H9 (cell line): Measurements from ENCODE around the gene AKR1A1. TPM values are rescaled to one million over a fixed set of nuclear protein-coding genes. Genes with fewer than 3 reads are reported as not detected.

Experiments
- DNase-seq: peaks from one replicate; pipeline ENCODE4 v3.0.0-alpha.2; 2017
- H2AFZ ChIP-seq: one replicate; pipeline ENCODE4 v1.6.1; 2013; ENCODE audit warnings: mild to moderate bottlenecking, low read length, control low read depth, moderate library complexity
- H2AK5ac ChIP-seq: 2 replicates; pipeline ENCODE4 v1.6.1; 2013; ENCODE audit warnings: low read length, control low read depth, mixed read lengths; ENCODE audit not compliant: insufficient read length
- H2BK120ac ChIP-seq: one replicate; pipeline ENCODE4 v1.6.1; 2013; ENCODE audit warnings: low read depth, mild to moderate bottlenecking, low read length, control low read depth, inconsistent platforms; ENCODE audit not compliant: poor library complexity, severe bottlenecking
- H2BK12ac ChIP-seq: 2 replicates; pipeline ENCODE4 v1.6.1; 2013; ENCODE audit warnings: low read length, control low read depth, mixed read lengths, low read depth; ENCODE audit not compliant: insufficient read length
- H2BK15ac ChIP-seq: 2 replicates; pipeline ENCODE4 v1.6.1; 2013; ENCODE audit warnings: low read depth, low read length, control low read depth
- H2BK20ac ChIP-seq: one replicate; pipeline ENCODE4 v1.6.1; 2013; ENCODE audit warnings: low read depth, mild to moderate bottlenecking, low read length, control low read depth, inconsistent platforms; ENCODE audit not compliant: poor library complexity, severe bottlenecking
- H2BK5ac ChIP-seq: 2 replicates; pipeline ENCODE4 v1.6.1; 2013; ENCODE audit warnings: low read length, control low read depth, mixed read lengths; ENCODE audit not compliant: insufficient read length
- H3K14ac ChIP-seq: 2 replicates; pipeline ENCODE4 v1.6.1; 2013; ENCODE audit warnings: low read length, control low read depth; ENCODE audit not compliant: insufficient read depth
- H3K18ac ChIP-seq: 2 replicates; pipeline ENCODE4 v1.6.1; 2013; ENCODE audit warnings: low read depth, mild to moderate bottlenecking, mixed read lengths, low read length, control low read depth; ENCODE audit not compliant: insufficient read length
- H3K23ac ChIP-seq: 2 replicates; pipeline ENCODE4 v1.6.1; 2013; ENCODE audit warnings: low read length, control low read depth, mixed read lengths, low read depth; ENCODE audit not compliant: insufficient read length
- H3K23me2 ChIP-seq: 2 replicates; pipeline ENCODE4 v1.6.1; 2013; ENCODE audit warnings: low read depth, mild to moderate bottlenecking, mixed read lengths, low read length, control low read depth; ENCODE audit not compliant: insufficient read length, poor library complexity, severe bottlenecking
- H3K27ac ChIP-seq: 2 replicates; pipeline ENCODE4 v1.5.1; 2013; ENCODE audit warnings: low read length, control low read depth, mixed read lengths, low read depth; ENCODE audit not compliant: insufficient read length
- H3K27me3 ChIP-seq: 2 replicates; pipeline ENCODE4 v1.6.1; 2013; ENCODE audit warnings: low read length, control low read depth, inconsistent platforms; ENCODE audit not compliant: insufficient read depth
- H3K4ac ChIP-seq: 2 replicates; pipeline ENCODE4 v1.6.1; 2013; ENCODE audit warnings: low read depth, mild to moderate bottlenecking, control low read depth, inconsistent platforms, low read length, moderate library complexity
- H3K4me1 ChIP-seq: 2 replicates; pipeline ENCODE4 v1.6.1; 2013; ENCODE audit warnings: low read length, control low read depth, inconsistent platforms; ENCODE audit not compliant: insufficient read depth
- H3K4me2 ChIP-seq: 2 replicates; pipeline ENCODE4 v1.6.1; 2013; ENCODE audit warnings: low read length, control low read depth, mixed read lengths; ENCODE audit not compliant: insufficient read length, insufficient read depth
- H3K56ac ChIP-seq: 2 replicates; pipeline ENCODE4 v1.6.1; 2013; ENCODE audit warnings: low read depth, mild to moderate bottlenecking, mixed read lengths, low read length, control low read depth; ENCODE audit not compliant: insufficient read length
- H3K79me1 ChIP-seq: 2 replicates; pipeline ENCODE4 v1.6.1; 2013; ENCODE audit warnings: low read depth, mild to moderate bottlenecking, moderate library complexity, low read length, control low read depth, inconsistent platforms; ENCODE audit not compliant: insufficient read depth, poor library complexity, severe bottlenecking
- H3K79me2 ChIP-seq: 2 replicates; pipeline ENCODE4 v1.6.1; 2013; ENCODE audit warnings: low read length, control low read depth, inconsistent platforms; ENCODE audit not compliant: insufficient read depth
- H3K9ac ChIP-seq: 2 replicates; pipeline ENCODE4 v1.6.1; 2013; ENCODE audit warnings: low read length, control low read depth, mixed read lengths; ENCODE audit not compliant: insufficient read length; ENCODE audit errors: extremely low read depth
- H3K9me3 ChIP-seq: one replicate; pipeline ENCODE4 v1.6.1; 2013; ENCODE audit warnings: low read depth, low read length, inconsistent platforms; ENCODE audit not compliant: control insufficient read depth
- H3T11ph ChIP-seq: one replicate; pipeline ENCODE4 v1.6.1; 2013; ENCODE audit warnings: mild to moderate bottlenecking, low read length, control low read depth, inconsistent platforms
- H4K20me1 ChIP-seq: one replicate; pipeline ENCODE4 v1.6.1; 2013; ENCODE audit not compliant: control insufficient read depth, insufficient read length, insufficient read depth
- H4K5ac ChIP-seq: 2 replicates; pipeline ENCODE4 v1.6.1; 2013; ENCODE audit warnings: low read depth, mild to moderate bottlenecking, mixed read lengths, low read length, control low read depth; ENCODE audit not compliant: insufficient read length
- H4K8ac ChIP-seq: replicated peaks from 2 replicates; pipeline ENCODE4 v1.6.1; 2013; ENCODE audit warnings: low read length, control low read depth, mixed read lengths, low read depth; ENCODE audit not compliant: insufficient read length
- H4K91ac ChIP-seq: 2 replicates; pipeline ENCODE4 v1.6.1; 2013; ENCODE audit warnings: low read depth, mild to moderate bottlenecking, moderate library complexity, mixed read lengths, low read length, control low read depth; ENCODE audit not compliant: insufficient read length
- H3K27ac Mint-ChIP-seq, 3 experiments: 2 replicates in 2 of 3; 3 replicates in 1 of 3; pipeline ENCODE4 v1.8.0; 2020 to 2021; ENCODE audit warnings: mixed read lengths in 3 of 3, mild to moderate bottlenecking in 1 of 3, moderate library complexity in 1 of 3
- H3K27me3 Mint-ChIP-seq: 2 replicates; pipeline ENCODE4 v1.8.0; 2021; ENCODE audit warnings: low read depth, mild to moderate bottlenecking, moderate library complexity, mixed read lengths
- H3K36me3 Mint-ChIP-seq, 3 experiments: 2 replicates in 2 of 3; 3 replicates in 1 of 3; pipeline ENCODE4 v1.8.0; 2020 to 2021; ENCODE audit warnings: low read depth in 3 of 3, mixed read lengths in 3 of 3; ENCODE audit not compliant: insufficient read depth in 1 of 3
- H3K4me1 Mint-ChIP-seq, 2 experiments: 2 replicates each; pipeline ENCODE4 v1.8.0; 2020; ENCODE audit warnings: mixed read lengths in 2 of 2
- H3K4me3 Mint-ChIP-seq, 2 experiments: 2 replicates in 1 of 2; 3 replicates in 1 of 2; pipeline ENCODE4 v1.8.0; 2020 to 2021; ENCODE audit warnings: mild to moderate bottlenecking in 2 of 2, mixed read lengths in 2 of 2, moderate library complexity in 1 of 2
- H3K9me3 Mint-ChIP-seq, 2 experiments: 2 replicates in 1 of 2; 3 replicates in 1 of 2; pipeline ENCODE4 v1.8.0; 2020; ENCODE audit warnings: mild to moderate bottlenecking in 2 of 2, mixed read lengths in 2 of 2, moderate library complexity in 1 of 2
- CTCF ChIP-seq: fragments of 200-600 bp; sonication (generic); conservative IDR thresholded peaks from 3 replicates; pipeline ENCODE4 v1.8.0; 2021; ENCODE audit warnings: antibody characterized with exemption, mild to moderate bottlenecking
- WGBS: extraction: QIAGEN DNeasy Blood & Tissue Kit; methylation state at CpG from one replicate; pipeline ENCODE4 v1.1.7; 2013; ENCODE audit warnings: missing lambda C conversion rate, low lambda C conversion rate, mixed read lengths; ENCODE audit not compliant: insufficient read length; ENCODE audit errors: extremely low coverage; 5-methylcytosine and 5-hydroxymethylcytosine counted together
- long read RNA-seq: library from polyadenylated mRNA; unstranded; transcript quantifications from one replicate; pipeline ENCODE4 v2.0.0, GENCODE V29; 2020
- total RNA-seq: library from RNA; stranded (reverse); gene quantifications from 2 replicates; pipeline ENCODE4 v1.2.1, GENCODE V29; 2021

Gene AKR1A1
- total RNA-seq = 286 and 311 TPM in 2 replicates
- long read RNA-seq, transcript AKR1A1-202 (10 exons, 1,818 nt) = minor isoform, 133 of 1,041 reads
- long read RNA-seq, transcript AKR1A1-201 (9 exons, 1,166 nt) = major isoform, 453 of 1,041 reads
- long read RNA-seq, transcript AKR1A1-214 (10 exons, 1,360 nt) = minor isoform, 177 of 1,041 reads
- long read RNA-seq, transcript AKR1A1-204 (4 exons, 1,018 nt) = minor isoform, 36 of 1,041 reads
- long read RNA-seq, partial matches to known transcripts = 105 of 1,041 reads
- long read RNA-seq, other reads (novel, unspliced or antisense) = 135 of 1,041 reads

DNA sequence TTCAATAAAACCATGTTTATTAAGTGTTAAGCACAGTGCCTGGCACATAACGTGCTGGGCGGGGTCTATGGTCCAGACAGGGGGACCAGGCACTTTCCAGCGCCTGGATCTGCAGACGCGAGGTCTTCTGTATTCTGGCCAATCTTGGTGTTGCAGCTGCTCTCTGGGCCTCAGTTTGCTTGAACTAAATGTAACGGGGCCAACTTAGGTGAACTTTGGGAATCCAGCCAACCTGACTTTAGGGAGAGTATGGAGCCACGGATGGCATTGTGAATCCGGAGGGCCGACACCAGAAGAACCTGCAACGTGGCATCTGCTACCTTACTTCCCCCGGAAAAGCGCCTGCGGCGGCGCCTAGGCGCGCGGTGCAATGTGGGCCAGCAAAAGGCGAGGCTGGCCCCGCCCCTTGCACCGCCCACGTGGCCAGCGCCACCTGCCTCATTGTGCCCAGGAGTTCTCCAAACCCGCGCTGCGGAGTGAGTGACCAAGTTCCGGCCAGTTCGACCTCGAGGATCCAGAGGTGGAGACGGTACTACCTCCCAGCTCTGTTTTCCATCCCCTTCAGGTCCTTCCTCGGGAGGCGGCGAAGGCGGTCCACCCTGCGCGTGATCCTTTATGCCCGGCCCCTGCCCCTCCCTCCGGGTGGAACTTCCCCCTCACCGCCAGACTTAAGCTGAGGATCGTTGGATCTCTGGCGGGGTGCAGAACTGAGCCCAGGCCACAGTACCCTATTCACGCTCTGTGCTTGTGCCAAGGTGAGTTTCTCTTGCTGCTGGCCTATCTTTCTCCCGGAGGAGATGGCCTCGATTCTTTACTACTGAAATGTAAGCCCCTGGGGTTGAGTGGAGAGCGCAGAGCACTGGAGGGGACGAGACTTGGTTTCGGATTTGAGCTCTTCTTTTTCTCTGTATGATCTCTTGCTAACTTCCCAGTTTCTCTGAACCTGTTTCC, at the start of gene AKR1A1:
Gene AKR1A1, plus strand, starts transcription at position 426 of the 951 bp plus-strand sequence. CDS start 10,969 bp downstream, outside the sequence.
- peaks cover 11 to 30% (median 28%) of the 10 kb centered on the region in 3 experiments for H3K36me3 Mint-ChIP-seq

More for the DNA sequence above, at the start of gene AKR1A1:
- no peak within 1 kb of the TSS for H2AK5ac ChIP-seq
- H3K4me1 ChIP-seq = peaks cover 3% of the 10 kb centered on the region
- H3K18ac ChIP-seq = peak within 1 kb of the TSS; percentile 89
- no peak within 1 kb of the TSS for H2BK20ac ChIP-seq
- H4K20me1 ChIP-seq = peaks cover 2% of the 10 kb centered on the region
- H2AFZ ChIP-seq = no peak within 1 kb of the TSS
- H3K27ac ChIP-seq = no peak within 1 kb of the TSS
- peaks cover 7% of the 10 kb centered on the region for H3K23me2 ChIP-seq
- DNase-seq = peak; percentile 95
- H4K5ac ChIP-seq = peak within 1 kb of the TSS; percentile 43
- no peak within 1 kb of the TSS; the same call in 1 of the 2 replicates for H3K4ac ChIP-seq
- TF ChIP-seq CTCF = no peak
- H3K27ac Mint-ChIP-seq = peak within 1 kb of the TSS; percentile 91 to 98 (median 97)
- peak within 1 kb of the TSS; percentile 90 for H3K14ac ChIP-seq
- H3K4me3 Mint-ChIP-seq = peak within 1 kb of the TSS; percentile 92 to 95
- H4K8ac ChIP-seq = no peak within 1 kb of the TSS
- no peak within 1 kb of the TSS for H2BK120ac ChIP-seq
- no CpG with 5 or more reads among the region's 47 CpGs for WGBS
- no peak within 1 kb of the TSS for H2BK5ac ChIP-seq
- H3K9me3 ChIP-seq = no peaks in the 10 kb centered on the region
- no peak within 1 kb of the TSS for H3T11ph ChIP-seq
- H3K79me1 ChIP-seq = peaks cover 4% of the 10 kb centered on the region
- H3K23ac ChIP-seq = no peak within 1 kb of the TSS
- H2BK12ac ChIP-seq = no peak within 1 kb of the TSS
- H3K4me2 ChIP-seq = peak within 1 kb of the TSS; percentile 92
- H3K79me2 ChIP-seq = peaks cover 12% of the 10 kb centered on the region; the same call in 1 of the 2 replicates
- H3K4me1 Mint-ChIP-seq = peaks cover 11 to 13% of the 10 kb centered on the region in 2 experiments
- no peaks in the 10 kb centered on the region for H3K9me3 Mint-ChIP-seq
- no peaks in the 10 kb centered on the region; the same call in 1 of the 2 replicates for H3K27me3 Mint-ChIP-seq
- H3K9ac ChIP-seq = peak within 1 kb of the TSS; percentile 91
- no peaks in the 10 kb centered on the region for H3K27me3 ChIP-seq
- no peak within 1 kb of the TSS for H3K56ac ChIP-seq
- no peak within 1 kb of the TSS for H4K91ac ChIP-seq
- H2BK15ac ChIP-seq = no peak within 1 kb of the TSS
